H9 (cell line): Measurements from ENCODE around the gene MRPL51. TPM values are rescaled to one million over a fixed set of nuclear protein-coding genes. Genes with fewer than 3 reads are reported as not detected.
A peak's percentile ranks its signal among the peaks of the same experiment; 100 is the strongest.

Source experiments
- DNase-seq: peaks from one replicate; pipeline ENCODE4 v3.0.0-alpha.2; 2017
- H2AFZ ChIP-seq: one replicate; pipeline ENCODE4 v1.6.1; 2013; ENCODE audit warnings: mild to moderate bottlenecking, low read length, control low read depth, moderate library complexity
- H2AK5ac ChIP-seq: 2 replicates; pipeline ENCODE4 v1.6.1; 2013; ENCODE audit warnings: low read length, control low read depth, mixed read lengths; ENCODE audit not compliant: insufficient read length
- H2BK120ac ChIP-seq: one replicate; pipeline ENCODE4 v1.6.1; 2013; ENCODE audit warnings: low read depth, mild to moderate bottlenecking, low read length, control low read depth, inconsistent platforms; ENCODE audit not compliant: poor library complexity, severe bottlenecking
- H2BK12ac ChIP-seq: 2 replicates; pipeline ENCODE4 v1.6.1; 2013; ENCODE audit warnings: low read length, control low read depth, mixed read lengths, low read depth; ENCODE audit not compliant: insufficient read length
- H2BK15ac ChIP-seq: 2 replicates; pipeline ENCODE4 v1.6.1; 2013; ENCODE audit warnings: low read depth, low read length, control low read depth
- H2BK20ac ChIP-seq: one replicate; pipeline ENCODE4 v1.6.1; 2013; ENCODE audit warnings: low read depth, mild to moderate bottlenecking, low read length, control low read depth, inconsistent platforms; ENCODE audit not compliant: poor library complexity, severe bottlenecking
- H2BK5ac ChIP-seq: 2 replicates; pipeline ENCODE4 v1.6.1; 2013; ENCODE audit warnings: low read length, control low read depth, mixed read lengths; ENCODE audit not compliant: insufficient read length
- H3K14ac ChIP-seq: 2 replicates; pipeline ENCODE4 v1.6.1; 2013; ENCODE audit warnings: low read length, control low read depth; ENCODE audit not compliant: insufficient read depth
- H3K18ac ChIP-seq: 2 replicates; pipeline ENCODE4 v1.6.1; 2013; ENCODE audit warnings: low read depth, mild to moderate bottlenecking, mixed read lengths, low read length, control low read depth; ENCODE audit not compliant: insufficient read length
- H3K23ac ChIP-seq: 2 replicates; pipeline ENCODE4 v1.6.1; 2013; ENCODE audit warnings: low read length, control low read depth, mixed read lengths, low read depth; ENCODE audit not compliant: insufficient read length
- H3K23me2 ChIP-seq: 2 replicates; pipeline ENCODE4 v1.6.1; 2013; ENCODE audit warnings: low read depth, mild to moderate bottlenecking, mixed read lengths, low read length, control low read depth; ENCODE audit not compliant: insufficient read length, poor library complexity, severe bottlenecking
- H3K27ac ChIP-seq: 2 replicates; pipeline ENCODE4 v1.5.1; 2013; ENCODE audit warnings: low read length, control low read depth, mixed read lengths, low read depth; ENCODE audit not compliant: insufficient read length
- H3K27me3 ChIP-seq: 2 replicates; pipeline ENCODE4 v1.6.1; 2013; ENCODE audit warnings: low read length, control low read depth, inconsistent platforms; ENCODE audit not compliant: insufficient read depth
- H3K4ac ChIP-seq: 2 replicates; pipeline ENCODE4 v1.6.1; 2013; ENCODE audit warnings: low read depth, mild to moderate bottlenecking, control low read depth, inconsistent platforms, low read length, moderate library complexity
- H3K4me1 ChIP-seq: 2 replicates; pipeline ENCODE4 v1.6.1; 2013; ENCODE audit warnings: low read length, control low read depth, inconsistent platforms; ENCODE audit not compliant: insufficient read depth
- H3K4me2 ChIP-seq: 2 replicates; pipeline ENCODE4 v1.6.1; 2013; ENCODE audit warnings: low read length, control low read depth, mixed read lengths; ENCODE audit not compliant: insufficient read length, insufficient read depth
- H3K56ac ChIP-seq: 2 replicates; pipeline ENCODE4 v1.6.1; 2013; ENCODE audit warnings: low read depth, mild to moderate bottlenecking, mixed read lengths, low read length, control low read depth; ENCODE audit not compliant: insufficient read length
- H3K79me1 ChIP-seq: 2 replicates; pipeline ENCODE4 v1.6.1; 2013; ENCODE audit warnings: low read depth, mild to moderate bottlenecking, moderate library complexity, low read length, control low read depth, inconsistent platforms; ENCODE audit not compliant: insufficient read depth, poor library complexity, severe bottlenecking
- H3K79me2 ChIP-seq: 2 replicates; pipeline ENCODE4 v1.6.1; 2013; ENCODE audit warnings: low read length, control low read depth, inconsistent platforms; ENCODE audit not compliant: insufficient read depth
- H3K9ac ChIP-seq: 2 replicates; pipeline ENCODE4 v1.6.1; 2013; ENCODE audit warnings: low read length, control low read depth, mixed read lengths; ENCODE audit not compliant: insufficient read length; ENCODE audit errors: extremely low read depth
- H3K9me3 ChIP-seq: one replicate; pipeline ENCODE4 v1.6.1; 2013; ENCODE audit warnings: low read depth, low read length, inconsistent platforms; ENCODE audit not compliant: control insufficient read depth
- H3T11ph ChIP-seq: one replicate; pipeline ENCODE4 v1.6.1; 2013; ENCODE audit warnings: mild to moderate bottlenecking, low read length, control low read depth, inconsistent platforms
- H4K20me1 ChIP-seq: one replicate; pipeline ENCODE4 v1.6.1; 2013; ENCODE audit not compliant: control insufficient read depth, insufficient read length, insufficient read depth
- H4K5ac ChIP-seq: 2 replicates; pipeline ENCODE4 v1.6.1; 2013; ENCODE audit warnings: low read depth, mild to moderate bottlenecking, mixed read lengths, low read length, control low read depth; ENCODE audit not compliant: insufficient read length
- H4K8ac ChIP-seq: replicated peaks from 2 replicates; pipeline ENCODE4 v1.6.1; 2013; ENCODE audit warnings: low read length, control low read depth, mixed read lengths, low read depth; ENCODE audit not compliant: insufficient read length
- H4K91ac ChIP-seq: 2 replicates; pipeline ENCODE4 v1.6.1; 2013; ENCODE audit warnings: low read depth, mild to moderate bottlenecking, moderate library complexity, mixed read lengths, low read length, control low read depth; ENCODE audit not compliant: insufficient read length
- H3K27ac Mint-ChIP-seq, 3 experiments: 2 replicates in 2 of 3; 3 replicates in 1 of 3; pipeline ENCODE4 v1.8.0; 2020 to 2021; ENCODE audit warnings: mixed read lengths in 3 of 3, mild to moderate bottlenecking in 1 of 3, moderate library complexity in 1 of 3
- H3K27me3 Mint-ChIP-seq: 2 replicates; pipeline ENCODE4 v1.8.0; 2021; ENCODE audit warnings: low read depth, mild to moderate bottlenecking, moderate library complexity, mixed read lengths
- H3K36me3 Mint-ChIP-seq, 3 experiments: 2 replicates in 2 of 3; 3 replicates in 1 of 3; pipeline ENCODE4 v1.8.0; 2020 to 2021; ENCODE audit warnings: low read depth in 3 of 3, mixed read lengths in 3 of 3; ENCODE audit not compliant: insufficient read depth in 1 of 3
- H3K4me1 Mint-ChIP-seq, 2 experiments: 2 replicates each; pipeline ENCODE4 v1.8.0; 2020; ENCODE audit warnings: mixed read lengths in 2 of 2
- H3K4me3 Mint-ChIP-seq, 2 experiments: 2 replicates in 1 of 2; 3 replicates in 1 of 2; pipeline ENCODE4 v1.8.0; 2020 to 2021; ENCODE audit warnings: mild to moderate bottlenecking in 2 of 2, mixed read lengths in 2 of 2, moderate library complexity in 1 of 2
- H3K9me3 Mint-ChIP-seq, 2 experiments: 2 replicates in 1 of 2; 3 replicates in 1 of 2; pipeline ENCODE4 v1.8.0; 2020; ENCODE audit warnings: mild to moderate bottlenecking in 2 of 2, mixed read lengths in 2 of 2, moderate library complexity in 1 of 2
- WGBS: extraction: QIAGEN DNeasy Blood & Tissue Kit; methylation state at CpG from one replicate; pipeline ENCODE4 v1.1.7; 2013; ENCODE audit warnings: missing lambda C conversion rate, low lambda C conversion rate, mixed read lengths; ENCODE audit not compliant: insufficient read length; ENCODE audit errors: extremely low coverage; 5-methylcytosine and 5-hydroxymethylcytosine counted together
- total RNA-seq: library from RNA; stranded (reverse); gene quantifications from 2 replicates; pipeline ENCODE4 v1.2.1, GENCODE V29; 2021
- TF ChIP-seq, protein P1 (sequence below): fragments of 200-600 bp; sonication (generic); conservative IDR thresholded peaks from 3 replicates; pipeline ENCODE4 v1.8.0; 2021; ENCODE audit warnings: antibody characterized with exemption, mild to moderate bottlenecking

MRPL51 gene
- total RNA-seq, 1 experiment from 2014 or later, result 329 TPM

- Histone ChIP-seq H2AK5ac (no peak overlapping the region), H3K14ac (no peak overlapping the region; the same call in 1 of the 2 replicates), H4K20me1 (no peaks in the 10 kb centered on the region), H3K56ac (no peak overlapping the region), H2BK12ac (no peak overlapping the region), H2BK20ac (no peak overlapping the region), H3K79me2 (peaks cover 4% of the 10 kb centered on the region; the same call in 1 of the 2 replicates), H3K27ac (peak overlapping the region; percentile 59), H2BK15ac (no peak overlapping the region), H2BK5ac (no peak overlapping the region), H3K23me2 (peaks cover 9% of the 10 kb centered on the region), H3K4me1 (0 out of 2 replicates have a peak, but pooled peaks cover 2% of the 10 kb centered on the region), H3K4ac (no peak overlapping the region; the same call in 1 of the 2 replicates), H4K91ac (no peak overlapping the region), H3K4me2 (peak overlapping the region; percentile 100), H4K8ac (no peak overlapping the region), H2BK120ac (no peak overlapping the region), H4K5ac (no peak overlapping the region), H3K23ac (no peak overlapping the region), H3K9ac (peak overlapping the region; percentile 72), H3K27me3 (no peaks in the 10 kb centered on the region), H3T11ph (no peak overlapping the region), H2AFZ (no peak overlapping the region), H3K18ac (peak overlapping the region; percentile 86), H3K79me1 (peaks cover 8% of the 10 kb centered on the region), H3K9me3 (no peaks in the 10 kb centered on the region)
- H3K27ac Mint-ChIP-seq, result peak overlapping the region; percentile 95 to 99 (median 97)
- no CpG with 5 or more reads among the region's 14 CpGs for WGBS
- TF ChIP-seq, protein P1, sequence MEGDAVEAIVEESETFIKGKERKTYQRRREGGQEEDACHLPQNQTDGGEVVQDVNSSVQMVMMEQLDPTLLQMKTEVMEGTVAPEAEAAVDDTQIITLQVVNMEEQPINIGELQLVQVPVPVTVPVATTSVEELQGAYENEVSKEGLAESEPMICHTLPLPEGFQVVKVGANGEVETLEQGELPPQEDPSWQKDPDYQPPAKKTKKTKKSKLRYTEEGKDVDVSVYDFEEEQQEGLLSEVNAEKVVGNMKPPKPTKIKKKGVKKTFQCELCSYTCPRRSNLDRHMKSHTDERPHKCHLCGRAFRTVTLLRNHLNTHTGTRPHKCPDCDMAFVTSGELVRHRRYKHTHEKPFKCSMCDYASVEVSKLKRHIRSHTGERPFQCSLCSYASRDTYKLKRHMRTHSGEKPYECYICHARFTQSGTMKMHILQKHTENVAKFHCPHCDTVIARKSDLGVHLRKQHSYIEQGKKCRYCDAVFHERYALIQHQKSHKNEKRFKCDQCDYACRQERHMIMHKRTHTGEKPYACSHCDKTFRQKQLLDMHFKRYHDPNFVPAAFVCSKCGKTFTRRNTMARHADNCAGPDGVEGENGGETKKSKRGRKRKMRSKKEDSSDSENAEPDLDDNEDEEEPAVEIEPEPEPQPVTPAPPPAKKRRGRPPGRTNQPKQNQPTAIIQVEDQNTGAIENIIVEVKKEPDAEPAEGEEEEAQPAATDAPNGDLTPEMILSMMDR, result 0 out of 3 replicates have a peak, but pooled peaks have one; percentile 11
- no peaks in the 10 kb centered on the region for H3K9me3 Mint-ChIP-seq
- peaks cover 20 to 23% of the 10 kb centered on the region in 2 experiments for H3K4me1 Mint-ChIP-seq
- peaks cover 25 to 51% (median 47%) of the 10 kb centered on the region in 3 experiments for H3K36me3 Mint-ChIP-seq
- DNase-seq, result no peak
- H3K27me3 Mint-ChIP-seq, result no peaks in the 10 kb centered on the region
- peak overlapping the region; percentile 90 to 91 for H3K4me3 Mint-ChIP-seq
Observed at GRCh38 chr12:6494258-6494743, 1.2 kb upstream of the MRPL51 start.
